HFFc6 (cell line): ENCODE measurements around the gene PCDH9. TPM values are rescaled to one million over a fixed set of nuclear protein-coding genes. Genes with fewer than 3 reads are reported as not detected.

Source experiments
- DNase-seq: peaks from one replicate; pipeline ENCODE4 v3.0.0-alpha.2; 2018
- H3K27ac Mint-ChIP-seq: 2 replicates; pipeline ENCODE4 v1.8.0; 2020; ENCODE audit warnings: mild to moderate bottlenecking, mixed read lengths
- H3K27me3 Mint-ChIP-seq: 2 replicates; pipeline ENCODE4 v1.8.0; 2021; ENCODE audit warnings: mild to moderate bottlenecking, moderate library complexity, mixed read lengths; ENCODE audit not compliant: insufficient read depth
- H3K36me3 Mint-ChIP-seq: 2 replicates; pipeline ENCODE4 v1.8.0; 2021; ENCODE audit warnings: low read depth, mixed read lengths
- H3K4me1 Mint-ChIP-seq: 2 replicates; pipeline ENCODE4 v1.8.0; 2020; ENCODE audit warnings: low read depth, mixed read lengths
- H3K4me3 Mint-ChIP-seq: 2 replicates; pipeline ENCODE4 v1.8.0; 2020; ENCODE audit warnings: mild to moderate bottlenecking, moderate library complexity, mixed read lengths
- H3K9me3 Mint-ChIP-seq: 2 replicates; pipeline ENCODE4 v1.8.0; 2020; ENCODE audit warnings: mild to moderate bottlenecking, mixed read lengths
- total RNA-seq, 6 experiments: library from RNA; stranded (reverse); fragmentation: NEBNext Ultra II Directional; extraction: Animal tissue kit (Norgen Biotek cat#: 25700); gene quantifications; 2 replicates in 1 of 6; 3 replicates in 5 of 6; pipeline ENCODE4 v1.2.3, GENCODE V29; 2021
- TF ChIP-seq, protein P1 (sequence below): fragments of 200-600 bp; sonication (generic); IDR thresholded peaks from 2 replicates; pipeline ENCODE4 v1.5.0; 2021; ENCODE audit warnings: antibody characterized with exemption, mild to moderate bottlenecking

Gene PCDH9
- total RNA-seq, 6 experiments from 2014 or later, result 2.0 to 6.7 (median 2.6) TPM

DNA sequence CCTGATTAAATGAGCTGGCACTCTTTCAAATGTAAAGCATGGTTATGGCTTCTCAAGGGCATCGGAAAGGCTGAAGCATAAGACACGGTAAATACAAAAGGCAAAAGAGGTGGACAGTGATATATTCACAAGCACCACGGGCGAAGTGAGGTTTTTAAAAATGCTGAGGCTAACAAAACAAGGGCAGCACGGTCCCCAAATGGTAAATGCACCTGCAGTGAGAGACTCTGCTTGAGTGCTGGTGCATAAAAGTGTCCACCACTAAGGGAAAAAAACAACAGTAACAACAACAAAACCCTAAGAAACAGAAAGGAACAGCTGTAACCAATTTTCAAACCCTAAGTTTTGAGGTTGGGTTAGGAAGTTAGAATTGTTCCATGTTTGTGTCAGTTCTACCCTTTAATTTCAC lies 234.9 kb downstream of the PCDH9 start:
- DNase-seq, result no peak
- H3K4me1 Mint-ChIP-seq, result no peaks in the 10 kb centered on the region
- H3K4me3 Mint-ChIP-seq, result no peak overlapping the region
- H3K36me3 Mint-ChIP-seq, result no peaks in the 10 kb centered on the region
- H3K27me3 Mint-ChIP-seq, result no peaks in the 10 kb centered on the region
- TF ChIP-seq, protein P1, sequence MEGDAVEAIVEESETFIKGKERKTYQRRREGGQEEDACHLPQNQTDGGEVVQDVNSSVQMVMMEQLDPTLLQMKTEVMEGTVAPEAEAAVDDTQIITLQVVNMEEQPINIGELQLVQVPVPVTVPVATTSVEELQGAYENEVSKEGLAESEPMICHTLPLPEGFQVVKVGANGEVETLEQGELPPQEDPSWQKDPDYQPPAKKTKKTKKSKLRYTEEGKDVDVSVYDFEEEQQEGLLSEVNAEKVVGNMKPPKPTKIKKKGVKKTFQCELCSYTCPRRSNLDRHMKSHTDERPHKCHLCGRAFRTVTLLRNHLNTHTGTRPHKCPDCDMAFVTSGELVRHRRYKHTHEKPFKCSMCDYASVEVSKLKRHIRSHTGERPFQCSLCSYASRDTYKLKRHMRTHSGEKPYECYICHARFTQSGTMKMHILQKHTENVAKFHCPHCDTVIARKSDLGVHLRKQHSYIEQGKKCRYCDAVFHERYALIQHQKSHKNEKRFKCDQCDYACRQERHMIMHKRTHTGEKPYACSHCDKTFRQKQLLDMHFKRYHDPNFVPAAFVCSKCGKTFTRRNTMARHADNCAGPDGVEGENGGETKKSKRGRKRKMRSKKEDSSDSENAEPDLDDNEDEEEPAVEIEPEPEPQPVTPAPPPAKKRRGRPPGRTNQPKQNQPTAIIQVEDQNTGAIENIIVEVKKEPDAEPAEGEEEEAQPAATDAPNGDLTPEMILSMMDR, result no peak
- no peaks in the 10 kb centered on the region for H3K9me3 Mint-ChIP-seq
- H3K27ac Mint-ChIP-seq, result no peak overlapping the region

DNA sequence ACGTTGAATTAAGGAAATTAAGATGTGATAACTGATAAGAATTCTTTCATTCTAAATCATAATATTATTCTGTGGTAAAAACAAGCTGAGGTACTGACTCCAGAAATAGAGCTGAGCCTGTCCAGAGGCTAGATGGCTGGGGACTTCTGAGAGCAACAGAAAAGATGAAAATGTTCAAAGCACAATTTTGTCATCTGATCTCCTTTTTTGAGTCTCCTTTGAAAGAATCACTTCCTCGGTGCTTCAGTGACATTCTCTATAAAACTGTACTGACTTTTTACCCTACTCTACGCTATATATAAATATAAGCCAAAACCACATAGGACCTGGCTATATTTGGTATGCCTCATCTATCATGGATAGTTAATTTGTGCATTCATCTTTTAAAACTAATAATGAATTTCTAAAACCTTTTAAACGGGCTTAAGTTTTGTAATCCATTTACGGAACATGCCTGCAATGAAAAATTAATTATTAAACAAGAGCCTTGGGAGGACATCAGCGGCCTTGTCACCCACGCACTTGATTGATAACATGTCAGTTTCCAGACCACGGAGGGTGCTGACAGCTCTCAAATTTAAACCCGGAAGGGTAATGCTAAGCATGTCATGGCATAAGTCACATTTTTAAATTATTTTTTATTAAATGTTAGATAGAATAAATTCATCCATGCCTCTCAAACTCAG lies 235.5 kb downstream of the PCDH9 start:
- Mint-ChIP-seq H3K36me3 (no peaks in the 10 kb centered on the region), H3K4me3 (peak overlapping the region; percentile 69; the same call in 1 of the 2 replicates), H3K4me1 (no peaks in the 10 kb centered on the region), H3K27ac (no peak overlapping the region), H3K27me3 (no peaks in the 10 kb centered on the region), H3K9me3 (no peaks in the 10 kb centered on the region)
- TF ChIP-seq, protein P1, result no peak
- no peak for DNase-seq

DNA sequence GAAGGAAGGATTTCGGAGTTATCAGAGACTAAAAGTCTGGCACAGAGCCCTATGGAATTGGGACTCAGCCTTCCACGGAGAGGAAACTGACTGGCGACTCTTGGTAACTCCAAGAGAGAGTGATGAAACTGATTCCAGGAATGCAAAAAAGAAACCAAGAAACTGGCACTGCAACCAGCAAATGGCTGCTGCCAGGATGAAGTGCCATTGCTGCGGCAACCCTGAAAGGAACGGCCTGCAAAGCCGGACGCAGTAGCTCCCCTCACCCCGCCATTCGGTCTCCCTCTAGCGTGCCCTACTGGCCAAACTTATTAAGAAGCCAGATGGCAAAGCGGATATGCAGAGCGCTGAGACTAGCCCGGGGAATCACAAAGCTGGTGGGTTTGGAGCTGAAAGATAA lies 236.0 kb downstream of the PCDH9 start:
- TF ChIP-seq, protein P1, result peak; percentile 46
- Mint-ChIP-seq H3K4me3 (peak overlapping the region; percentile 69; the same call in 1 of the 2 replicates), H3K27me3 (no peaks in the 10 kb centered on the region), H3K36me3 (no peaks in the 10 kb centered on the region), H3K27ac (no peak overlapping the region), H3K9me3 (no peaks in the 10 kb centered on the region), H3K4me1 (no peaks in the 10 kb centered on the region)
- no peak for DNase-seq

DNA sequence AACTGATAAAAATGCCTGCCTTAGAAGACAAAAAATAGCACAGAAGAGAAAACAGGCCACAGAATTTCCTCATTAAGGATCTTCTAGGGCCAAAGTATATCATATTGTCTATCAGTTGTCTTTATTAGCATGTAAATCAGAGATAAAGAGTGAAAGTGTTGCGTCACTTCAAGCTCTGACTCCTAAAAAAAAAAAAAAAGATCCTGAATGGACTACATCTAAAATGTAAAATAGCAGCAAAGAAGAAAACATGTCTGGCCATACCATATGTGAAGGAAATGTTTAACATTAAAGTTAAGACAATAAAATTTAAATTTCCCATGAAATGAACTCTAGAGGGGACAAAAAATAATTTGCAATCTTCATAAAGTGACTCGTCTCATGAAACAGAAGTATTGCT lies 237.4 kb downstream of the PCDH9 start:
- no peaks in the 10 kb centered on the region for H3K9me3 Mint-ChIP-seq
- no peaks in the 10 kb centered on the region for H3K4me1 Mint-ChIP-seq
- no peak for DNase-seq
- no peaks in the 10 kb centered on the region for H3K27me3 Mint-ChIP-seq
- TF ChIP-seq, protein P1, result no peak
- no peaks in the 10 kb centered on the region for H3K36me3 Mint-ChIP-seq
- no peak overlapping the region for H3K27ac Mint-ChIP-seq
- no peak overlapping the region for H3K4me3 Mint-ChIP-seq

DNA sequence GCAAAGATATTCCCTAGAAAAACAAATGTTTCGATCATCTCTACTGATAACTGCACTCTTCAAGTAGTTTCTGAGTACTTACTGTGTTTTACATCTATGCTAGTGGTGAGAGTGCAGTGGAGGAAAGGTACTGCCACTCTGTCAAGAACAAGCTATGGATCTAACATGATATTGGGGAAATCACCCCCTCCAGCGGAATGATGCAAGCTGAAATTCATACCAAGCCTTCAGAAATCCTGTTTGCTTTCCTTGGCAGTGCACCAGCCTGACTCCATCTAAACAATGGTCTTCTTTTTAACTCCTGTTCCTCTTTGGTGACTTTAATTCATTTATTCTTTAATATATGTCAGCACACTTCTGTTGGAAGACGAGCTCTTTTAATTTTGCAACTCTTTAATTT lies 238.0 kb downstream of the PCDH9 start:
- Mint-ChIP-seq H3K4me1 (no peaks in the 10 kb centered on the region), H3K36me3 (no peaks in the 10 kb centered on the region), H3K4me3 (no peak overlapping the region), H3K9me3 (no peaks in the 10 kb centered on the region), H3K27me3 (no peaks in the 10 kb centered on the region), H3K27ac (no peak overlapping the region)
- TF ChIP-seq, protein P1, result no peak
- no peak for DNase-seq
